A172 (cell line): ENCODE measurements around the gene NR4A1. TPM values are rescaled to one million over a fixed set of nuclear protein-coding genes. Genes with fewer than 3 reads are reported as not detected.

Experiments used
- DNase-seq: peaks from one replicate; pipeline ENCODE4 v3.0.0-alpha.2; 2015; ENCODE audit warnings: low spot score
- total RNA-seq: library from RNA; depleted of rRNA; stranded (reverse); fragments of >200 nt; shearing (Covaris generic); gene quantifications from 2 replicates; pipeline ENCODE4 v1.2.3, GENCODE V29; 2014

Gene NR4A1
- total RNA-seq, 1 experiment from 2014 or later: 1.5 TPM

- DNase-seq: no peak
Measured at GRCh38 chr12:52058631-52059361, 7.6 kb downstream of the NR4A1 start.

GRCh38 chr12:52059582-52060497 lies 8.6 kb downstream of the NR4A1 start:
- no peak for DNase-seq

GRCh38 chr12:52060498-52061177 lies 9.4 kb downstream of the NR4A1 start:
- DNase-seq: no peak

- DNase-seq: no peak
Measured at GRCh38 chr12:52061470-52062166, 10.4 kb downstream of the NR4A1 start.

- no peak for DNase-seq
Measured at GRCh38 chr12:52062167-52063081, 11.2 kb downstream of the NR4A1 start.

- DNase-seq: no peak
Measured at GRCh38 chr12:52063082-52063924, 12.1 kb downstream of the NR4A1 start.

- DNase-seq: no peak
Measured at GRCh38 chr12:52063981-52064649, 12.9 kb downstream of the NR4A1 start.

- DNase-seq: no peak
Measured at GRCh38 chr12:52066346-52067080, 15.3 kb downstream of the NR4A1 start.

- DNase-seq: no peak
Measured at GRCh38 chr12:52067081-52067374, 15.8 kb downstream of the NR4A1 start.

GRCh38 chr12:52069327-52070184 lies 18.3 kb downstream of the NR4A1 start, which contains the start of gene ATG101:
Gene ATG101, plus strand, starts transcription at chr12:52069978. Its CDS starts 3,673 bp downstream, at chr12:52073651.
- peak; percentile 92 for DNase-seq

GRCh38 chr12:52070185-52070925 lies 19.1 kb downstream of the NR4A1 start:
- no peak for DNase-seq

- DNase-seq: no peak
Measured at GRCh38 chr12:52073531-52074381, 22.5 kb downstream of the NR4A1 start.

GRCh38 chr12:52074971-52075724 lies 23.9 kb downstream of the NR4A1 start:
- no peak for DNase-seq

- DNase-seq: no peak
Measured at GRCh38 chr12:52076811-52077210, 25.6 kb downstream of the NR4A1 start.

GRCh38 chr12:52078276-52078675 lies 27.0 kb downstream of the NR4A1 start:
- no peak for DNase-seq
